SU-DHL-6 (cell line): ENCODE results near the gene GOLGA6L26.
"Not testable (repeated sequence)": the region's sequence is repeated elsewhere in the genome, so short reads cannot be mapped to it uniquely, and the experiment has no call there.

Experiments used
- EZH2phosphoT487 ChIP-seq: fragments of 200-600 bp; sonication (generic), shearing (Covaris generic); conservative IDR thresholded peaks from 2 replicates; pipeline ENCODE4 v1.6.1; 2018; ENCODE audit warnings: mild to moderate bottlenecking, antibody characterized with exemption, low read length, moderate library complexity, mixed read lengths
- TF ChIP-seq, protein P1 (sequence below): fragments of 200-600 bp; sonication (generic); IDR thresholded peaks from one replicate; pipeline ENCODE4 v1.5.1; 2017; ENCODE audit warnings: antibody characterized with exemption, mild to moderate bottlenecking, low read length, moderate library complexity; ENCODE audit not compliant: insufficient read depth, poor library complexity, severe bottlenecking

DNA sequence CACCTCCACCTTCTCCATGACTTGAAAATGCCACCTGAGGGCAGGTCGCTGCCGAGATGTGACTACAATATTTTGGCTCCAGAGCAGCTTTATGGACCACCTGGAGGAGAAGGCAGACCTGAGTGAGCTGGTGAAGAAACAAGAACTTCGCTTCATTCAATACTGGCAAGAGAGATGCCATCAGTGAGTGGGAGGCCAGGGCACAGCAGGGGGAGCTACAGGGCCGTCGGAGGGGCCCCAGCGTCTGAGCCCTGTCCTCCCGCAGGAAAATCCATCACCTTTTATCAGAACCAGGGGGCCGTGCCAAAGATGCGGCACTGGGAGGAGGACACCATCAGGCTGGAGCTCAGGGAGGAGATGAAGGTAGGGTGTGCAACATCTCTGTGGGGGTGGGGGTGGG lies 30.3 kb upstream of the GOLGA6L26 start:
- TF ChIP-seq, protein P1, sequence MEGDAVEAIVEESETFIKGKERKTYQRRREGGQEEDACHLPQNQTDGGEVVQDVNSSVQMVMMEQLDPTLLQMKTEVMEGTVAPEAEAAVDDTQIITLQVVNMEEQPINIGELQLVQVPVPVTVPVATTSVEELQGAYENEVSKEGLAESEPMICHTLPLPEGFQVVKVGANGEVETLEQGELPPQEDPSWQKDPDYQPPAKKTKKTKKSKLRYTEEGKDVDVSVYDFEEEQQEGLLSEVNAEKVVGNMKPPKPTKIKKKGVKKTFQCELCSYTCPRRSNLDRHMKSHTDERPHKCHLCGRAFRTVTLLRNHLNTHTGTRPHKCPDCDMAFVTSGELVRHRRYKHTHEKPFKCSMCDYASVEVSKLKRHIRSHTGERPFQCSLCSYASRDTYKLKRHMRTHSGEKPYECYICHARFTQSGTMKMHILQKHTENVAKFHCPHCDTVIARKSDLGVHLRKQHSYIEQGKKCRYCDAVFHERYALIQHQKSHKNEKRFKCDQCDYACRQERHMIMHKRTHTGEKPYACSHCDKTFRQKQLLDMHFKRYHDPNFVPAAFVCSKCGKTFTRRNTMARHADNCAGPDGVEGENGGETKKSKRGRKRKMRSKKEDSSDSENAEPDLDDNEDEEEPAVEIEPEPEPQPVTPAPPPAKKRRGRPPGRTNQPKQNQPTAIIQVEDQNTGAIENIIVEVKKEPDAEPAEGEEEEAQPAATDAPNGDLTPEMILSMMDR = not testable (repeated sequence)
- TF ChIP-seq EZH2phosphoT487 = not testable (repeated sequence)
